GM11168 (cell line): Measurements from ENCODE around the gene FAM78B.

ENCODE experiments used
- in situ Hi-C: fragments of 300-500 bp; cut with MboI; formaldehyde crosslinking; loops from one replicate; pipeline ENCODE4 v1.12.0; 2022; ENCODE audit warnings: low sequenced_read_pairs; ENCODE audit not compliant: unreplicated experiment

The FAM78B gene

GRCh38 chr1:166166698-166167571, at the start of gene FAM78B:
FAM78B (minus strand) TSS chr1:166167001; CDS start chr1:166166248, 753 bp downstream.
- in situ Hi-C loops: no loop called here

- in situ Hi-C loops: no loop called here
Measured at GRCh38 chr1:166202546-166202945, 35.7 kb upstream of the FAM78B start.

- in situ Hi-C loops: no loop called here
Measured at GRCh38 chr1:166200743-166201142, 33.9 kb upstream of the FAM78B start.

GRCh38 chr1:166197597-166197996, 30.8 kb upstream of the FAM78B start:
- in situ Hi-C loops: no loop called here

- in situ Hi-C loops: no loop called here
Measured at GRCh38 chr1:166197141-166197540, 30.3 kb upstream of the FAM78B start.

- in situ Hi-C loops: no loop called here
Measured at GRCh38 chr1:166193057-166193698, 26.4 kb upstream of the FAM78B start.

GRCh38 chr1:166190400-166190799, 23.6 kb upstream of the FAM78B start:
- in situ Hi-C loops: no loop called here

GRCh38 chr1:166189126-166189525, 22.3 kb upstream of the FAM78B start:
- in situ Hi-C loops: no loop called here

GRCh38 chr1:166185526-166185925, 18.7 kb upstream of the FAM78B start:
- in situ Hi-C loops: no loop called here

- in situ Hi-C loops: no loop called here
Measured at GRCh38 chr1:166184897-166185296, 18.1 kb upstream of the FAM78B start.

GRCh38 chr1:166184012-166184411, 17.2 kb upstream of the FAM78B start:
- in situ Hi-C loops: no loop called here

GRCh38 chr1:166182281-166182680, 15.5 kb upstream of the FAM78B start:
- in situ Hi-C loops: no loop called here

- in situ Hi-C loops: loop anchor here (10.0 kb wide), 1 partner anchor 242 kb away; no protein-coding TSS in a partner anchor
Measured at GRCh38 chr1:166176416-166176815, 9.6 kb upstream of the FAM78B start.

GRCh38 chr1:166175032-166175431, 8.2 kb upstream of the FAM78B start:
- in situ Hi-C loops: loop anchor here (10.0 kb wide), 1 partner anchor 240 kb away; no protein-coding TSS in a partner anchor

GRCh38 chr1:166174108-166174507, 7.3 kb upstream of the FAM78B start:
- in situ Hi-C loops: loop anchor here (10.0 kb wide), 1 partner anchor 239 kb away; no protein-coding TSS in a partner anchor

- in situ Hi-C loops: loop anchor here (10.0 kb wide), 1 partner anchor 237 kb away; no protein-coding TSS in a partner anchor
Measured at GRCh38 chr1:166172106-166172505, 5.3 kb upstream of the FAM78B start.

GRCh38 chr1:166170726-166171125, 3.9 kb upstream of the FAM78B start:
- in situ Hi-C loops: loop anchor here (10.0 kb wide), 1 partner anchor 236 kb away; no protein-coding TSS in a partner anchor

GRCh38 chr1:166170075-166170474, 3.3 kb upstream of the FAM78B start:
- in situ Hi-C loops: loop anchor here (10.0 kb wide), 1 partner anchor 235 kb away; no protein-coding TSS in a partner anchor

- in situ Hi-C loops: no loop called here
Measured at GRCh38 chr1:166169182-166169581, 2.4 kb upstream of the FAM78B start.

- in situ Hi-C loops: no loop called here
Measured at GRCh38 chr1:166167572-166167925, 748 bp upstream of the FAM78B start.

GRCh38 chr1:166166329-166166697, 488 bp downstream of the FAM78B start:
- in situ Hi-C loops: no loop called here
